Measurements from ENCODE around the gene CYFIP2. TPM values are rescaled to one million over a fixed set of nuclear protein-coding genes. Genes with fewer than 3 reads are reported as not detected.
A peak's percentile ranks its signal among the peaks of the same experiment; 100 is the strongest.

Gene CYFIP2
- total and polyA plus RNA-seq, 2 of the 13 experiments (the other 11 are each of a cell fraction or from before 2014, with no cell fraction given), result 22.6 to 30.3 TPM

DNA sequence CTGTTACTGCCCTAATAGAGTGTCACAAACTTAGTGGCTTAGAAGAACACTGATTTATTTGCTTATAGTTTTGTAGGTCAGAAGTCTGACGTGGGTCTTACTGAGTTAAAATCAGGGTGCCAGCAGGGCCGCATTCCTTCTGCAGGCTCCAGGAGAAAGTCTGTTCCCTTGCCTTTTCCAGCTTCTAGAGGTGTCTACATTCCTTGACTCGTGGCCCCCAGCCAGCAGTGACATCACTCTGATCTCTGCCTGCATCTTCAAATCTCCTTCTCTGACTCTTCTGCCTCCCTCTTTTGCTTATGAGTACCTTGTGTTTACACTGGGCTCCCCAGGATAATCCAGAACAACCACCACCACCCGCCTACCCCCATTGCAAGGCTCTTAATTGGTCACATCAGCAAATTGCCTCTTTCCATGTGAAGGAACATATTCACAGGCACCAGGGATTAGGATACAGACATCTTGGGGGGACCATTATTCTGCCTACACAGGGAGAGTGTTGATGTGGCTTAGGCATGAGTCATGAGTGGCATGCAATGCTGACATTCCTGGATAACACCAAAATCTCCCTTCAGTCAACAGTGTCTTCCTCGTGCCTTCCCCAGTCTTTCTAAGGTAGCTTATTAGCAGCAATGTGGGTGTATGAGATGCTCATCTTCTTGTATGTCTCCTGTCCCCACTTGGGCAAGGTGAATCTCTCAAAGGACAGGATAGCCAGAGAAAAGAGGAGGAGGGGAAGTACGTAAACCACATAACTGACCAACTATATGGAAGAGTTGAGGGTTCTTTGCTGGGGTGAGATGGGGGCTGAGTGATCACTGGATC, 24.4 kb downstream of the CYFIP2 start (continued):
- TF ChIP-seq, protein P1, sequence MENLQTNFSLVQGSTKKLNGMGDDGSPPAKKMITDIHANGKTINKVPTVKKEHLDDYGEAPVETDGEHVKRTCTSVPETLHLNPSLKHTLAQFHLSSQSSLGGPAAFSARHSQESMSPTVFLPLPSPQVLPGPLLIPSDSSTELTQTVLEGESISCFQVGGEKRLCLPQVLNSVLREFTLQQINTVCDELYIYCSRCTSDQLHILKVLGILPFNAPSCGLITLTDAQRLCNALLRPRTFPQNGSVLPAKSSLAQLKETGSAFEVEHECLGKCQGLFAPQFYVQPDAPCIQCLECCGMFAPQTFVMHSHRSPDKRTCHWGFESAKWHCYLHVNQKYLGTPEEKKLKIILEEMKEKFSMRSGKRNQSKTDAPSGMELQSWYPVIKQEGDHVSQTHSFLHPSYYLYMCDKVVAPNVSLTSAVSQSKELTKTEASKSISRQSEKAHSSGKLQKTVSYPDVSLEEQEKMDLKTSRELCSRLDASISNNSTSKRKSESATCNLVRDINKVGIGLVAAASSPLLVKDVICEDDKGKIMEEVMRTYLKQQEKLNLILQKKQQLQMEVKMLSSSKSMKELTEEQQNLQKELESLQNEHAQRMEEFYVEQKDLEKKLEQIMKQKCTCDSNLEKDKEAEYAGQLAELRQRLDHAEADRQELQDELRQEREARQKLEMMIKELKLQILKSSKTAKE (CRISPR knock-in tag; IDR thresholded peaks at IDR 0.05; ENCODE audit: borderline replicate concordance), result no peak
- no peak for TF ChIP-seq NR2F6 (IDR thresholded peaks at IDR 0.05)
- TF ChIP-seq NR2F6 (CRISPR knock-in tag; IDR thresholded peaks at IDR 0.05), result 0 out of 2 replicates have a peak, but pooled peaks have one; percentile 23
- TF ChIP-seq, protein P2, sequence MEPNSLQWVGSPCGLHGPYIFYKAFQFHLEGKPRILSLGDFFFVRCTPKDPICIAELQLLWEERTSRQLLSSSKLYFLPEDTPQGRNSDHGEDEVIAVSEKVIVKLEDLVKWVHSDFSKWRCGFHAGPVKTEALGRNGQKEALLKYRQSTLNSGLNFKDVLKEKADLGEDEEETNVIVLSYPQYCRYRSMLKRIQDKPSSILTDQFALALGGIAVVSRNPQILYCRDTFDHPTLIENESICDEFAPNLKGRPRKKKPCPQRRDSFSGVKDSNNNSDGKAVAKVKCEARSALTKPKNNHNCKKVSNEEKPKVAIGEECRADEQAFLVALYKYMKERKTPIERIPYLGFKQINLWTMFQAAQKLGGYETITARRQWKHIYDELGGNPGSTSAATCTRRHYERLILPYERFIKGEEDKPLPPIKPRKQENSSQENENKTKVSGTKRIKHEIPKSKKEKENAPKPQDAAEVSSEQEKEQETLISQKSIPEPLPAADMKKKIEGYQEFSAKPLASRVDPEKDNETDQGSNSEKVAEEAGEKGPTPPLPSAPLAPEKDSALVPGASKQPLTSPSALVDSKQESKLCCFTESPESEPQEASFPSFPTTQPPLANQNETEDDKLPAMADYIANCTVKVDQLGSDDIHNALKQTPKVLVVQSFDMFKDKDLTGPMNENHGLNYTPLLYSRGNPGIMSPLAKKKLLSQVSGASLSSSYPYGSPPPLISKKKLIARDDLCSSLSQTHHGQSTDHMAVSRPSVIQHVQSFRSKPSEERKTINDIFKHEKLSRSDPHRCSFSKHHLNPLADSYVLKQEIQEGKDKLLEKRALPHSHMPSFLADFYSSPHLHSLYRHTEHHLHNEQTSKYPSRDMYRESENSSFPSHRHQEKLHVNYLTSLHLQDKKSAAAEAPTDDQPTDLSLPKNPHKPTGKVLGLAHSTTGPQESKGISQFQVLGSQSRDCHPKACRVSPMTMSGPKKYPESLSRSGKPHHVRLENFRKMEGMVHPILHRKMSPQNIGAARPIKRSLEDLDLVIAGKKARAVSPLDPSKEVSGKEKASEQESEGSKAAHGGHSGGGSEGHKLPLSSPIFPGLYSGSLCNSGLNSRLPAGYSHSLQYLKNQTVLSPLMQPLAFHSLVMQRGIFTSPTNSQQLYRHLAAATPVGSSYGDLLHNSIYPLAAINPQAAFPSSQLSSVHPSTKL (CRISPR knock-in tag; IDR thresholded peaks at IDR 0.05), result peak; percentile 79; the same call in 1 of the 2 replicates
- TF ChIP-seq, protein P3, sequence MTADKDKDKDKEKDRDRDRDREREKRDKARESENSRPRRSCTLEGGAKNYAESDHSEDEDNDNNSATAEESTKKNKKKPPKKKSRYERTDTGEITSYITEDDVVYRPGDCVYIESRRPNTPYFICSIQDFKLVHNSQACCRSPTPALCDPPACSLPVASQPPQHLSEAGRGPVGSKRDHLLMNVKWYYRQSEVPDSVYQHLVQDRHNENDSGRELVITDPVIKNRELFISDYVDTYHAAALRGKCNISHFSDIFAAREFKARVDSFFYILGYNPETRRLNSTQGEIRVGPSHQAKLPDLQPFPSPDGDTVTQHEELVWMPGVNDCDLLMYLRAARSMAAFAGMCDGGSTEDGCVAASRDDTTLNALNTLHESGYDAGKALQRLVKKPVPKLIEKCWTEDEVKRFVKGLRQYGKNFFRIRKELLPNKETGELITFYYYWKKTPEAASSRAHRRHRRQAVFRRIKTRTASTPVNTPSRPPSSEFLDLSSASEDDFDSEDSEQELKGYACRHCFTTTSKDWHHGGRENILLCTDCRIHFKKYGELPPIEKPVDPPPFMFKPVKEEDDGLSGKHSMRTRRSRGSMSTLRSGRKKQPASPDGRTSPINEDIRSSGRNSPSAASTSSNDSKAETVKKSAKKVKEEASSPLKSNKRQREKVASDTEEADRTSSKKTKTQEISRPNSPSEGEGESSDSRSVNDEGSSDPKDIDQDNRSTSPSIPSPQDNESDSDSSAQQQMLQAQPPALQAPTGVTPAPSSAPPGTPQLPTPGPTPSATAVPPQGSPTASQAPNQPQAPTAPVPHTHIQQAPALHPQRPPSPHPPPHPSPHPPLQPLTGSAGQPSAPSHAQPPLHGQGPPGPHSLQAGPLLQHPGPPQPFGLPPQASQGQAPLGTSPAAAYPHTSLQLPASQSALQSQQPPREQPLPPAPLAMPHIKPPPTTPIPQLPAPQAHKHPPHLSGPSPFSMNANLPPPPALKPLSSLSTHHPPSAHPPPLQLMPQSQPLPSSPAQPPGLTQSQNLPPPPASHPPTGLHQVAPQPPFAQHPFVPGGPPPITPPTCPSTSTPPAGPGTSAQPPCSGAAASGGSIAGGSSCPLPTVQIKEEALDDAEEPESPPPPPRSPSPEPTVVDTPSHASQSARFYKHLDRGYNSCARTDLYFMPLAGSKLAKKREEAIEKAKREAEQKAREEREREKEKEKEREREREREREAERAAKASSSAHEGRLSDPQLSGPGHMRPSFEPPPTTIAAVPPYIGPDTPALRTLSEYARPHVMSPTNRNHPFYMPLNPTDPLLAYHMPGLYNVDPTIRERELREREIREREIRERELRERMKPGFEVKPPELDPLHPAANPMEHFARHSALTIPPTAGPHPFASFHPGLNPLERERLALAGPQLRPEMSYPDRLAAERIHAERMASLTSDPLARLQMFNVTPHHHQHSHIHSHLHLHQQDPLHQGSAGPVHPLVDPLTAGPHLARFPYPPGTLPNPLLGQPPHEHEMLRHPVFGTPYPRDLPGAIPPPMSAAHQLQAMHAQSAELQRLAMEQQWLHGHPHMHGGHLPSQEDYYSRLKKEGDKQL (CRISPR knock-in tag; IDR thresholded peaks at IDR 0.05; ENCODE audit: low read depth), result no peak
- TF ChIP-seq RARA (CRISPR knock-in tag; IDR thresholded peaks at IDR 0.05), result peak; percentile 56
- TF ChIP-seq JUN (CRISPR knock-in tag; IDR thresholded peaks at IDR 0.05), result no peak
- TF ChIP-seq, protein P4, sequence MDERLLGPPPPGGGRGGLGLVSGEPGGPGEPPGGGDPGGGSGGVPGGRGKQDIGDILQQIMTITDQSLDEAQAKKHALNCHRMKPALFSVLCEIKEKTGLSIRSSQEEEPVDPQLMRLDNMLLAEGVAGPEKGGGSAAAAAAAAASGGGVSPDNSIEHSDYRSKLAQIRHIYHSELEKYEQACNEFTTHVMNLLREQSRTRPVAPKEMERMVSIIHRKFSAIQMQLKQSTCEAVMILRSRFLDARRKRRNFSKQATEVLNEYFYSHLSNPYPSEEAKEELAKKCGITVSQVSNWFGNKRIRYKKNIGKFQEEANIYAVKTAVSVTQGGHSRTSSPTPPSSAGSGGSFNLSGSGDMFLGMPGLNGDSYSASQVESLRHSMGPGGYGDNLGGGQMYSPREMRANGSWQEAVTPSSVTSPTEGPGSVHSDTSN (CRISPR knock-in tag; IDR thresholded peaks at IDR 0.05), result 0 out of 2 replicates have a peak, but pooled peaks have one; percentile 32
- TF ChIP-seq, protein P5, sequence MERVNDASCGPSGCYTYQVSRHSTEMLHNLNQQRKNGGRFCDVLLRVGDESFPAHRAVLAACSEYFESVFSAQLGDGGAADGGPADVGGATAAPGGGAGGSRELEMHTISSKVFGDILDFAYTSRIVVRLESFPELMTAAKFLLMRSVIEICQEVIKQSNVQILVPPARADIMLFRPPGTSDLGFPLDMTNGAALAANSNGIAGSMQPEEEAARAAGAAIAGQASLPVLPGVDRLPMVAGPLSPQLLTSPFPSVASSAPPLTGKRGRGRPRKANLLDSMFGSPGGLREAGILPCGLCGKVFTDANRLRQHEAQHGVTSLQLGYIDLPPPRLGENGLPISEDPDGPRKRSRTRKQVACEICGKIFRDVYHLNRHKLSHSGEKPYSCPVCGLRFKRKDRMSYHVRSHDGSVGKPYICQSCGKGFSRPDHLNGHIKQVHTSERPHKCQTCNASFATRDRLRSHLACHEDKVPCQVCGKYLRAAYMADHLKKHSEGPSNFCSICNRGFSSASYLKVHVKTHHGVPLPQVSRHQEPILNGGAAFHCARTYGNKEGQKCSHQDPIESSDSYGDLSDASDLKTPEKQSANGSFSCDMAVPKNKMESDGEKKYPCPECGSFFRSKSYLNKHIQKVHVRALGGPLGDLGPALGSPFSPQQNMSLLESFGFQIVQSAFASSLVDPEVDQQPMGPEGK (CRISPR knock-in tag; IDR thresholded peaks at IDR 0.05), result no peak
- 0 out of 2 replicates have a peak, but pooled peaks have one; percentile 15 for TF ChIP-seq GATAD2A (CRISPR knock-in tag; IDR thresholded peaks at IDR 0.05)
- TF ChIP-seq ZNF563 (CRISPR knock-in tag; IDR thresholded peaks at IDR 0.05), result no peak
